ENCODE data around the gene CCDC34. TPM values are rescaled to one million over a fixed set of nuclear protein-coding genes. Genes with fewer than 3 reads are reported as not detected.

The CCDC34 gene
- total and polyA plus RNA-seq, 2 experiments from 2014 or later, result 10.1 to 56.0 TPM

DNA sequence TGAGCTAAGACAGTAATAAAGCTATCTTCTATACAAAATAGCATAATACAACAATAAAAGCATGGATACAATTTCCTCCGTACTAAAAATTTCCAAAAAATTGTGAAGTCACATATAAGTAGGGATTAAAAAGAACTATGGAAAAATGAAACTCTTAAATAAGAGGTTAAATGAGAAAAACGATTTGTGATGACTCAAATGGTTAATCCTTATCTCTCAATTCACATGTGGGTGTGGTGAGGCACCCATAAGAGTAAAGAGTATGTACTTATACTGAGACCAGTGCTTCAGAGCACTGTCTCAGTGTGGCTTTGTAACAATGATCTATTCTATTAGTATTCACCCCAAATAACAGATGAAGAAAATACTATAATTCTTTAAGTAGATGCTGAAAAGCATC is 25.0 kb upstream of the CCDC34 start:
- H3K9me3 Mint-ChIP-seq, result no peaks in the 10 kb centered on the region
- H3K4me3 Mint-ChIP-seq, result no peak overlapping the region
- Histone ChIP-seq H3K27ac (ENCODE audit: low read depth) (peak overlapping the region; percentile 40), H3K27me3 (ENCODE audit: insufficient read depth) (no peaks in the 10 kb centered on the region), H3K36me3 (ENCODE audit: insufficient read depth) (peaks cover 10% of the 10 kb centered on the region; the same call in 1 of the 2 replicates), H3K9me2 (ENCODE audit: insufficient read depth) (no peaks in the 10 kb centered on the region), H3K4me2 (peak overlapping the region; percentile 34), H4K20me1 (replicated peaks; ENCODE audit: insufficient read depth) (no peaks in the 10 kb centered on the region; the same call in 1 of the 2 replicates), H3K79me2 (replicated peaks; ENCODE audit: insufficient read depth) (peaks cover 45% of the 10 kb centered on the region), H3K4me3 (0 out of 2 replicates have a peak overlapping the region, but pooled peaks have one; percentile 15), H3F3A (replicated peaks; ENCODE audit: low read depth) (no peaks in the 10 kb centered on the region), H3K4me1 (ENCODE audit: insufficient read depth) (peaks cover 65% of the 10 kb centered on the region), H2AFZ (no peak overlapping the region)
- peaks cover 60% of the 10 kb centered on the region for H3K4me1 Mint-ChIP-seq
- peak overlapping the region; percentile 65; the same call in 1 of the 2 replicates for H3K27ac Mint-ChIP-seq
- ATAC-seq (peak; percentile 20; the same call in 1 of the 3 replicates), DNase-seq (ENCODE audit: low spot score) (no peak)
- peaks cover 16% of the 10 kb centered on the region; the same call in 2 of the 3 replicates for H3K36me3 Mint-ChIP-seq (ENCODE audit: low read depth)
- no peak for TF ChIP-seq EZH2 (IDR thresholded peaks at IDR 0.05; ENCODE audit: low read depth, unreplicated experiment)
- no peaks in the 10 kb centered on the region for H3K27me3 Mint-ChIP-seq (ENCODE audit: insufficient read depth, low read depth, poor library complexity)

DNA sequence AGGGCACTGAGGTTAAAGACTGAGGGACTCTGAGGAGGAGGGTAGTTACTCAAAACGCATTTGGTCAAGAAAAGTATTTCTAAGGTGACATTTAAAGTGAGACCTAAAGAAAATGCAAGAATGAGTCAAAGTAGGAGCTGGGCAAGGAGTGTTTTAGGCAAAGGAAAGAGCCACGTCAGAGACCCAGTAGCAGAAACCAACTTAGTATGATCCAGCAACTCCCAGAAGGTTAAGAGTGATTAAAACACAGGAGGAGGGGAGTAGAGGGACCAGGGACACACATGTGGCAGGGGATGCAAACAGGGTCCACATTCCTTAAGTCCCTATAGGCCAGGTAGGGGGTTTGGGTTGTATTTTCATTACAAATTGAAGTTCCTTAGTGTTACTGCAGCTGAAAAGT is 24.3 kb upstream of the CCDC34 start:
- peak overlapping the region; percentile 34 for H3K4me2 ChIP-seq
- no peak overlapping the region for H3K4me3 Mint-ChIP-seq
- H4K20me1 ChIP-seq (replicated peaks; ENCODE audit: insufficient read depth), result no peaks in the 10 kb centered on the region
- peaks cover 10% of the 10 kb centered on the region; the same call in 1 of the 2 replicates for H3K36me3 ChIP-seq (ENCODE audit: insufficient read depth)
- no peaks in the 10 kb centered on the region for H3K27me3 ChIP-seq (ENCODE audit: insufficient read depth)
- H3K4me1 ChIP-seq (ENCODE audit: insufficient read depth), result peaks cover 59% of the 10 kb centered on the region
- H3K27ac ChIP-seq (ENCODE audit: low read depth), result peak overlapping the region; percentile 40; the same call in 1 of the 2 replicates
- H2AFZ ChIP-seq, result no peak overlapping the region
- H3K9me3 Mint-ChIP-seq, result no peaks in the 10 kb centered on the region
- 0 out of 2 replicates have a peak overlapping the region, but pooled peaks have one; percentile 15 for H3K4me3 ChIP-seq
- H3K79me2 ChIP-seq (replicated peaks; ENCODE audit: insufficient read depth), result peaks cover 39% of the 10 kb centered on the region
- H3K27ac Mint-ChIP-seq, result peak overlapping the region; percentile 17; the same call in 1 of the 2 replicates
- peak; percentile 27 for DNase-seq (ENCODE audit: low spot score)
- H3K27me3 Mint-ChIP-seq (ENCODE audit: insufficient read depth, low read depth, poor library complexity), result no peaks in the 10 kb centered on the region
- peak; percentile 61 for ATAC-seq
- H3K4me1 Mint-ChIP-seq, result peaks cover 53% of the 10 kb centered on the region
- peaks cover 16% of the 10 kb centered on the region; the same call in 2 of the 3 replicates for H3K36me3 Mint-ChIP-seq (ENCODE audit: low read depth)
- no peaks in the 10 kb centered on the region for H3F3A ChIP-seq (replicated peaks; ENCODE audit: low read depth)
- H3K9me2 ChIP-seq (ENCODE audit: insufficient read depth), result no peaks in the 10 kb centered on the region
- TF ChIP-seq, protein P1, sequence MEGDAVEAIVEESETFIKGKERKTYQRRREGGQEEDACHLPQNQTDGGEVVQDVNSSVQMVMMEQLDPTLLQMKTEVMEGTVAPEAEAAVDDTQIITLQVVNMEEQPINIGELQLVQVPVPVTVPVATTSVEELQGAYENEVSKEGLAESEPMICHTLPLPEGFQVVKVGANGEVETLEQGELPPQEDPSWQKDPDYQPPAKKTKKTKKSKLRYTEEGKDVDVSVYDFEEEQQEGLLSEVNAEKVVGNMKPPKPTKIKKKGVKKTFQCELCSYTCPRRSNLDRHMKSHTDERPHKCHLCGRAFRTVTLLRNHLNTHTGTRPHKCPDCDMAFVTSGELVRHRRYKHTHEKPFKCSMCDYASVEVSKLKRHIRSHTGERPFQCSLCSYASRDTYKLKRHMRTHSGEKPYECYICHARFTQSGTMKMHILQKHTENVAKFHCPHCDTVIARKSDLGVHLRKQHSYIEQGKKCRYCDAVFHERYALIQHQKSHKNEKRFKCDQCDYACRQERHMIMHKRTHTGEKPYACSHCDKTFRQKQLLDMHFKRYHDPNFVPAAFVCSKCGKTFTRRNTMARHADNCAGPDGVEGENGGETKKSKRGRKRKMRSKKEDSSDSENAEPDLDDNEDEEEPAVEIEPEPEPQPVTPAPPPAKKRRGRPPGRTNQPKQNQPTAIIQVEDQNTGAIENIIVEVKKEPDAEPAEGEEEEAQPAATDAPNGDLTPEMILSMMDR (conservative IDR thresholded peaks at IDR 0.05; ENCODE audit: low read depth in 2 of 2), result no peak
- TF ChIP-seq ETS1 (IDR thresholded peaks at IDR 0.05), result no peak
- no peak for TF ChIP-seq ZNF462 (CRISPR knock-in tag; IDR thresholded peaks at IDR 0.05)
- no peak for TF ChIP-seq STAT1 (IDR thresholded peaks at IDR 0.05; ENCODE audit: unreplicated experiment)
- TF ChIP-seq CREB1 (CRISPR knock-in tag; IDR thresholded peaks at IDR 0.05; ENCODE audit: low read depth), result no peak
- TF ChIP-seq ZNF114 (CRISPR knock-in tag; IDR thresholded peaks at IDR 0.05), result no peak
- no peak for TF ChIP-seq JUNB (IDR thresholded peaks at IDR 0.05; ENCODE audit: unreplicated experiment)
- TF ChIP-seq EZH2 (IDR thresholded peaks at IDR 0.05; ENCODE audit: low read depth, unreplicated experiment), result no peak
- no peak for TF ChIP-seq POLR2AphosphoS5 (IDR thresholded peaks at IDR 0.05; ENCODE audit: low read depth)
- TF ChIP-seq NANOG (IDR thresholded peaks at IDR 0.05; ENCODE audit: borderline replicate concordance), result no peak

Measured in GM23338 (cell line).